Epithelial cell of proximal tubule (primary cell): ENCODE results near the gene ARL14EPL. TPM values are rescaled to one million over a fixed set of nuclear protein-coding genes. Genes with fewer than 3 reads are reported as not detected.

ENCODE experiments used
- DNase-seq: peaks from one replicate; pipeline ENCODE4 v3.0.0-alpha.2; 2011; ENCODE audit warnings: low read depth
- H3K4me3 ChIP-seq: 2 replicates; pipeline ENCODE4 v1.5.1; 2011; ENCODE audit warnings: low read depth, mild to moderate bottlenecking, low read length
- CTCF ChIP-seq: conservative IDR thresholded peaks from 2 replicates; pipeline ENCODE4 v1.5.1; 2012; ENCODE audit warnings: low read depth, mild to moderate bottlenecking, low read length
- total RNA-seq: library from RNA; depleted of rRNA; stranded (reverse); fragments of >200 nt; gene quantifications from 2 replicates; pipeline ENCODE4 v1.2.3, GENCODE V29; 2015

Gene ARL14EPL
- total RNA-seq, 1 donor from 2014 or later: 0.17 TPM

DNA sequence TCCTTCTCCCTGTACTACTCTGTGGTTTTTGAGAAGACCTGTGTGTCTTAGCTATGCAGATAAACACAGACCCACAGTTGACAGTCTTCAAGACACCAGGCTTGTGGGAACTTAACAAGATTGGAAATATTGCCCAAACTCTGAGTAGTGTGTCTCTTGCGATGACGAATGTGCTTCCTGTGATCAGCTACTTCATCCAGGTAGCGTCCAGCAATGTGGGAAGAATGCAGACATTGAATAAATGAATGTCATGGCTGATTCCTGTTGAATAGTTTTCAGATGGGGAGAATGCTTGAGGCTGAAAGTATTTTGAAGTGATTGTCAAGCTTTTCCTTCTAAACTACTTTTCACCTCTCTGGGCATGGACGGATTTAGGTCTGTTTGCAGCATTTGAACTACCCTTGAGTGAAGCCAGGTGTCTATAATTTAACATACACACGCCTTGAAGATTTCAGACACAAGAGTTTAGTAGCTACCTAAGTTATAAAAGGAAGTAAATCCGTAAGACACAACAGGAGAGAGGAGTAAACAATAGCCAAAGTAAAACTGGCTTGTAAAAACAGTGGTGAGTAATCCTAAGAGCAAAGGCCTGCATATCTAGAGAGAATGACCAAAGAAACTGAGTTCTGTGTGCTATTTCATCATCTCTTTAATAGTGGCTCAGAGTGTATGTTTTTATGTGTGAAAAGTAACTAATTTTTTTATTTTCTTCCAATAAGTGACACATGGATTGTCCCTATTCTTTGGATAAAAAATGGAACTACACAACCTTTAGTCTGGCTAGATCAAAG is 30.0 kb upstream of the ARL14EPL start:
- H3K4me3 ChIP-seq: no peak overlapping the region
- no peak for TF ChIP-seq CTCF
- no peak for DNase-seq

DNA sequence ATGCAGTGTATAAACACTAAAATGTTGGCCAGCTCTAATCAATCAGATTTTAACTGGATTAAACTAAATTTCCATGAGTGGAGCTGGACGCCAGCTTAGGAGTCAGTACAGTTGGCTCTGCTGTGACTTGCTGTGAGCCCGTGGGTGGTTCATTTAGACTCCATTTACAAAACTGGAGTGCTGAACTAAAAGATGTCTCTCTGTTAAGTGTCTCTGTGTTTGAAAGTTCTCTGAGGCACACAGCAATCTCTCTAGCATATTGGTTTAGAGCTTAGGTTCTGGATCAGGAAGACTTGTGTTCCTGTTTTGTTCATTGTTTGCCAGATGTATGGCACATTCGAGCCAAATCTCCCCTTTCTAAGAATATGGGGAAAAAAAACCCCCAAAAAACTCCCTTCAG is 28.0 kb upstream of the ARL14EPL start:
- H3K4me3 ChIP-seq: no peak overlapping the region
- DNase-seq: no peak
- no peak for TF ChIP-seq CTCF

DNA sequence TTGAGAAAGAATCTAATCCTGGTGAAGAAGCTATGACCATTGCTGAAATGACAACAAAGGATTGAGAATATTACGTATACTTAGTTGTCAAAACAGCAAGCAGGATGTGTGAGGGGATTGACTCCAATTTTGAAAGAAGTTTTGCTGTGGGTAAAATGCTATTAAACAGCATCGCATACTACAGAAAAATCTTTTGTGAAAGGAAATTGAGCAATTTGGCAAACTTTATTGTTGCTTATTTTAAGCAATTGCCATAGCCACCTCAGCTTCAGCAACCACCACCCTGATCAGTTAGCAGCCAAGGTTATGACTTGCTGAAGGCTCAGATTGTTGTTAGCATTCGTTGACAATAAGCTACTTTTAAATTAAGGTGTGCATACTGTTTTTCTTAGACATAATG is 22.5 kb upstream of the ARL14EPL start:
- no peak for DNase-seq
- no peak overlapping the region for H3K4me3 ChIP-seq
- no peak for TF ChIP-seq CTCF

DNA sequence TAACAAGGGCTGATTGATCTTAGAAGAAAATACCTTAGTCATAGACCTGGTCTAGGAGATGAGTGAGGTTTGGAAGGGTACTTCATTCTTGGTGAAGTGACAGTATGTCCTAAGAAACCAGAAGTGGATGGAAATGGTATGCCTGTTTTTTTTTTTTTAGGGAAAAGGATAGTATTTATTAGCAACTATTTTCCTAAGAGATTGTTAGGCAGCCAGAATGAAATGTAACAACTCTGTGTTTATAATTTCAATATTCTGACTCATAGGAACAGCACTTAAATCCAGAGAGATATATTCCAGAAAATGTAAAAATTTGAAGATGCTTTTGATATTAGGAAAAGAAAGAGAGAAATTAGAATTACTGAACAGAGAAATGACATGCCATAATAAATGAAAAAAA is 21.2 kb upstream of the ARL14EPL start:
- no peak for TF ChIP-seq CTCF
- DNase-seq: no peak
- H3K4me3 ChIP-seq: no peak overlapping the region

DNA sequence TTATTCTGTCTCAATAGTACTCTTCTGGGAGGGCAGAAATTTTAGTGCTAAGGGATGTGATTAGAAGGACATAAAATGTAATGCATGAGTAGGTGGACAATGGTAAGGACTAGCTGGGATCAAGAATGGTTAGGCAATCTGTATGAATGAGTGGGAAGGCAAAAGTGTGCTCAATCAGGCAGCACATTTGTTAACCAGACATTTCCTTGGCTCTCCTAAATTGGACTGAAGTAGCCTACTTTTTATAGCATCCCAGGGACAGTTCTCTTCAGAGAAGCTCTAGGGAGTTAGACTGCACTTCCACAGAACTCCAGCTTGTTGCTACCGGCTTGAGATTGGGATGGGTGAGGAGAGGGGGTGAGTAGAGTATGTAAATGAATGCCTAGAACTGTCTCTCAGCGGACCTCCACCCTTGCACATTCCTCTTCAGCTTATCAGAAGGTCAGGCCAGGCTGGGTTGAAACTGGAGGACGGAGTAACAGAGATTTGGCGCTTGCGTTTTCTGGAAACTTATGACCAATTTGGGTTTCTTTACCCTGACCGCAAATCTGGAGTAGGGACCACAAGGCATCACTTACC is 19.0 kb upstream of the ARL14EPL start:
- TF ChIP-seq CTCF: no peak
- H3K4me3 ChIP-seq: no peak overlapping the region
- DNase-seq: no peak

DNA sequence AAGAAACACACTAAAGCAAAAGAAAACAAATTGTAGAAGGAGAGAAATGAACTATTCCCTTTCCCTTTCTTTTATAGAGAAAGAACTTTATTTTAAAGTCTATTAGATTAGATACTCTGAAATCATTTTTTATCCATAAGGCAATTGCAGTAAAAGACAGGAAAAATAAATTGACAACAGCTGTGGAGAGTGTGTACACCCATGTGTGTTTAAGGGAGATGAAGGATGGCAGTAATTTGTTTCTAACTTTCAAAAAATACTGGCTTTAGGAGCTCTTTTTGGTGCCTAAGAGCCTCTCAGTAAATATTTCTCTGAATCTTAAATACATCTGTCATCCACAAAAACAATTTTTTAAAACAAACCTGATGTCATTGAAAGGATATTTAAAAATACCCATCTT is 18.3 kb upstream of the ARL14EPL start:
- no peak for TF ChIP-seq CTCF
- no peak overlapping the region for H3K4me3 ChIP-seq
- no peak for DNase-seq

DNA sequence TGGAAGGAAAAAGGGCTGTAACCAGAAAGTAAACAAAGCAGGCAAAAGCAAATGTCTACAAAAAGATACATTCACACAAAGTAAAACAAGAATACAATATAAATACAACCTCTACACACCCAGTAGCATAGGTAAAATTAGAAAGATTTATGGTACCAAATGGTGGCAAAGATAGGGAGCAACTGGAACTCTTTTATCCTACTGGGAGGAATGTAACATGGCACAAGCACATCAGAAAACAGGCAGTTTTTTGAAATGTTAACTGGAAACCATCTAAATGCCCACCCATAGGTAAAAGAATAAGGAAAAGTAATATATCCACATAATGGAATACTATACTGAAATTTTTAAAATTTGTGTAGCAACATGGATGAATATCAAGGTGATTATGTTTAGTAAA is 8.7 kb upstream of the ARL14EPL start:
- DNase-seq: no peak
- H3K4me3 ChIP-seq: no peak overlapping the region
- peak; percentile 19 for TF ChIP-seq CTCF
